GM06990 (cell line): ENCODE results near the gene HSBP1.

Experiments used
- DNase-seq: peaks from one replicate; pipeline ENCODE4 v3.0.0-alpha.2; 2011; ENCODE audit not compliant: insufficient read length; ENCODE audit errors: extremely low read depth
- H3K27me3 ChIP-seq: replicated peaks from 2 replicates; pipeline ENCODE4 v1.6.0; 2011; ENCODE audit warnings: low read length; ENCODE audit not compliant: control insufficient read depth, insufficient read depth
- H3K36me3 ChIP-seq: 2 replicates; pipeline ENCODE4 v1.5.1; 2011; ENCODE audit warnings: low read length; ENCODE audit not compliant: control insufficient read depth, insufficient read depth
- H3K4me3 ChIP-seq: replicated peaks from 2 replicates; pipeline ENCODE4 v1.5.1; 2011; ENCODE audit warnings: low read depth, mild to moderate bottlenecking, control low read depth, low read length
- TF ChIP-seq, protein P1 (sequence below): IDR thresholded peaks from 2 replicates; pipeline ENCODE4 v1.5.1; 2011; ENCODE audit warnings: low read length, control low read depth, mild to moderate bottlenecking, inconsistent platforms; ENCODE audit not compliant: insufficient read depth, poor library complexity, severe bottlenecking

The HSBP1 gene

DNA sequence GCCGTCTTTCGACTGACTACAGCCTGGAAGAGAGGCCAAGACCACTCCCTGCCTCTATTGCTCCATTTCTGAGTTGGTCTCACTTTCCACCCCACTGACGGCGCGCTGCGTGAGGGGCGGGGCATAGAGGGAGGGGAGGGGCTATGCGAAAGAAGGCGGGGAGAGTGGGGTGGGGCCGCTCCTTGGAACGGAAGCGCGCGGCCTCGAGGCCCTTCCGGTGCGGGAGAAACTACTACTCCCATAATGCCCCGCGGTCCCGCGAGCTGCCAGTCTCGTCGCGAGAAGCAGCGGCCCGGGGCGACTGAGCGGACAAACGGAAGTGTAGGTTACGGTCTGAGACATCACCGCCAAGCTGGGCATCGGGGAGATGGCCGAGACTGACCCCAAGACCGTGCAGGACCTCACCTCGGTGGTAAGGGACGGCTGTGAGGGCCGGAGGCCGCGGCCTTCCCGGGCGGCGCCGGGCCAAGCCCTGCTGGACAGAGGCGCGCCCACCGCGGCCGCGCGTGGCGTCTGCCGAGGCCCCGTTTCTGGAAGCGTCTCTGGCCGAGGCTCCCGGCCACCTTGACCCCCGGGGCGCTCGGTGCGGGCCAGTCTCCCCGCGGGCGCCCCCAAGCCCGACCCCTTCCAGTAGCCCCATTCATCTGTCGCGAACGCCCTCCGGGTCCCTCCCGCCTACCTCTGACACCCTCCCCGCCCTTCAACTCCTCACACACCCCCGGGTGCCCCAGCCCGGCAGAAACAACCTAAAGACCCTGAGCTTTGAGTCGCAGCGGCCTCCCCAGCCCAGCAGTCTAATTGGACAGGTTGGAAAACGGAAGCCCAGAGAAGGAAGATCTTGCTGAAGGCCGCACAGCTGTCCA is at the start of gene HSBP1:
Gene HSBP1 (plus strand): TSS at position 269 of the 863 bp plus-strand sequence. CDS start 99 bp downstream, at position 368.
- Histone ChIP-seq H3K36me3 (peaks cover under 1% of the 10 kb centered on the region; the same call in 1 of the 2 replicates), H3K27me3 (no peaks in the 10 kb centered on the region), H3K4me3 (peak within 1 kb of the TSS; percentile 74)
- TF ChIP-seq, protein P1, sequence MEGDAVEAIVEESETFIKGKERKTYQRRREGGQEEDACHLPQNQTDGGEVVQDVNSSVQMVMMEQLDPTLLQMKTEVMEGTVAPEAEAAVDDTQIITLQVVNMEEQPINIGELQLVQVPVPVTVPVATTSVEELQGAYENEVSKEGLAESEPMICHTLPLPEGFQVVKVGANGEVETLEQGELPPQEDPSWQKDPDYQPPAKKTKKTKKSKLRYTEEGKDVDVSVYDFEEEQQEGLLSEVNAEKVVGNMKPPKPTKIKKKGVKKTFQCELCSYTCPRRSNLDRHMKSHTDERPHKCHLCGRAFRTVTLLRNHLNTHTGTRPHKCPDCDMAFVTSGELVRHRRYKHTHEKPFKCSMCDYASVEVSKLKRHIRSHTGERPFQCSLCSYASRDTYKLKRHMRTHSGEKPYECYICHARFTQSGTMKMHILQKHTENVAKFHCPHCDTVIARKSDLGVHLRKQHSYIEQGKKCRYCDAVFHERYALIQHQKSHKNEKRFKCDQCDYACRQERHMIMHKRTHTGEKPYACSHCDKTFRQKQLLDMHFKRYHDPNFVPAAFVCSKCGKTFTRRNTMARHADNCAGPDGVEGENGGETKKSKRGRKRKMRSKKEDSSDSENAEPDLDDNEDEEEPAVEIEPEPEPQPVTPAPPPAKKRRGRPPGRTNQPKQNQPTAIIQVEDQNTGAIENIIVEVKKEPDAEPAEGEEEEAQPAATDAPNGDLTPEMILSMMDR: no peak
- peak; percentile 91 for DNase-seq

DNA sequence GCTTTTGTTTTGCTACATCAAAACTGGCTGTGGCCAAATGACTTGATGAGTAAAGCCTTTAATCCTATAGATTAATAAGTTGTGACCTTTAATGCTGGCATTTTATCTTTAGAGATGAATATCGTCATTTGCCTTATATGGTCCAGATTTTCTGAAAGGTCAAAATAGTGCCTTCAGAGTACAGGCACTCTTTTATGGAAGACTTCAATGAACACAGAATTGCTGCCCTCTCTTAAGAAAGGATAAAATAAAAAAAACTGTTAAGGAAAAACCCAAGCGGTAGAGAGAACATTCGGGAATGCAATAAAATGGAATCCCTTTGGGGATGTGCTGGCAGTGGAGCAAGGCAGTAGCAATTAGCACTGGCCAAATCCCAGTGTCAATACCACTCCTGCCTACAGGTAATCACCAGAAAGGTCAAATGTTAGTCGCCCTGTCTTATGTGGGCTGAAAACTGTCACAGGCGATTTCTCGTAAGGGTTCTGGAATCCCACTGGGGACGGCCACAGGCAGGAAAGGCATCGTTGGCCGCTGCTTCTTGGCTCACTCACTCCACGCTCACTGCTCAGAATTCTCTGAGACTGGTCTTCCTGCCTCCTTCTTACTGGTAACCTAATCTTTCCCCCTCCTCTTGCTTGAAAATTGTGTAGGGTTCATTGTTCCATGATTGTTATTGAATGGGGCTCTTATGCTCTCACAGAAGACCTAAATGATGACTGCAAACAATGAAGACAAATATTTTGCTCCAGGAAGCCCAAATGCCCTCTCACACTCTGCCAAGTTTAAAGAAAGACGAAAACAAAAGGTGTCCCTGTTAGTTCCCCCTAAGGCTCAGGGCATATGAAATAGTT is 45.4 kb upstream of the HSBP1 start:
- H3K36me3 ChIP-seq: no peaks in the 10 kb centered on the region
- no peak overlapping the region for H3K4me3 ChIP-seq
- TF ChIP-seq, protein P1: no peak
- DNase-seq: no peak
- no peaks in the 10 kb centered on the region for H3K27me3 ChIP-seq

DNA sequence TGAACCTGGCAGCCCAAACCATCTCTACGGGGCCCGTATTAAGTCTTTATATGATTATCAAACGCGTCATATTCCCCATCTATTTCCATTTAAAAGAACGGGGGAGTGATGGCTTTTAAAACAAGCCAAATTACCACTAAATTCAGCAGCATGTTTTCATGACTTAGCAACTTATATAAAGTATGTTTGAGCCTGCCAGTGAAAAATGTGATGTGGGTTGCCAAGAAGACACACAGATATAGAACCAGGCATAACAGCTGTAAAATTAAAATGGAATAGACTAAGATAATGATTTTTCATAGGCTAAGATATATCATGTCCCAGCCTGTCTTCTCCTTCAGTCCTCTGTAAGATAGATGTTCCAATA is 44.8 kb upstream of the HSBP1 start:
- Histone ChIP-seq H3K4me3 (no peak overlapping the region), H3K27me3 (no peaks in the 10 kb centered on the region), H3K36me3 (no peaks in the 10 kb centered on the region)
- no peak for DNase-seq
- TF ChIP-seq, protein P1: no peak

DNA sequence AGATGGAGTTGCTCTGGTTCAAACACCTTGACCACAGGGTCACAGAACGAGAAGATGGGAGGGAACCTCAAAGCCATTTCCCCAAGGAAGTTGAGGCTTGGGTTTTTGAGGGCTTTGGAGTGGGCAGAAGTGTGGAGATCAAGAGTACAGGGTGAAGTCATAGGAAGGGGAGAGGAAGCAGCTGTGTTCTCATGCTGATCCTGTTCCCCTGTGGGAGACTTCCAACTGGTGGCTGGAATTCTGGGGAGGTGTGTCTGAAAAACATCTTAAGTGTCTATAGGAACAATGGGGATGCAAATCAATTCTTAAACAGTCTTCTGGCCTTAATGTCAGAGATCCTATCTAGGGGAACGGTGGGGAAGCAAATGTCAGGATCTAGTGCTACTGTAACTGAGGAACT is 38.8 kb upstream of the HSBP1 start:
- Histone ChIP-seq H3K27me3 (no peaks in the 10 kb centered on the region; the same call in 1 of the 2 replicates), H3K4me3 (no peak overlapping the region), H3K36me3 (no peaks in the 10 kb centered on the region)
- TF ChIP-seq, protein P1: no peak
- DNase-seq: no peak

DNA sequence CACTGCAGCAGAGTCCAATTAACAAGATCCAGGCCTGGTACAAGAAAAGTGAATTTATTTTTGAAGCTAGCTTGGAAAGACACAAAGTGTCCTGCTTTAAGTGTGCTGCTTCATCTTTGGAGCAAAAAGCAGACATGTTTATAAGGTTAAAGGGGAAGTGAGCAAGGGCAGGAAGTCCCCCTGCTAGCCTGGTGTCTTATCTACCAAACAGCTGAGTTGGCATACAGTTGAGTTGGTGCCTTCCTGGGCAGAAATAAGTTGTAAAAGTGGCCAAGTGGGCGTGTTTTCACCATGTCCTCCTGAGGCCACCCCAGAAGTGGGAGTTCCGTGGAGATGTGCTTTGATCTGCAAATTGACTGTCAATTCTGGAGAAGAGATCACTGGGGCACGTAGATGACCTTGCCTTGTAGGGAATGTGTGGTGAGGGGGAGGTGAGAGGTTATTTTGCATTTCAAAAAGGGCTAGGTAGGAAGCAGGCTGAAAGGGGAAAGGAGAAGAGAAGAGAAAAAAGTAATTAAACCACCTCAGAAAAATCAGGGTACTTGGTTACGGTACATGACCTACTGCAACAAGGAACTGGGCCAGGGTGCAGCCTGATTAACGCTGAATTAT is 38.3 kb upstream of the HSBP1 start:
- Histone ChIP-seq H3K4me3 (no peak overlapping the region), H3K27me3 (no peaks in the 10 kb centered on the region; the same call in 1 of the 2 replicates), H3K36me3 (no peaks in the 10 kb centered on the region)
- DNase-seq: no peak
- TF ChIP-seq, protein P1: no peak
